DND-41 (cell line): ENCODE results near the gene STRADA.

Experiments
- ATAC-seq: fragments of 200-7000 bp; cut with Tn5 transposase; 3 replicates; pipeline ENCODE4 v1.9.1; 2021; ENCODE audit warnings: low read depth; ENCODE audit not compliant: insufficient read depth
- DNase-seq: peaks from one replicate; pipeline ENCODE4 v3.0.0-alpha.2; 2020
- H2AFZ ChIP-seq: 2 replicates; pipeline ENCODE4 v1.6.0; 2012; ENCODE audit warnings: low read depth, low read length
- H3K27ac ChIP-seq: 2 replicates; pipeline ENCODE4 v1.5.1; 2012; ENCODE audit warnings: low read length, inconsistent platforms
- H3K27me3 ChIP-seq: fragments of 200-600 bp; sonication (generic); 2 replicates; pipeline ENCODE4 v1.6.0; 2012; ENCODE audit warnings: low read length, mild to moderate bottlenecking, inconsistent platforms; ENCODE audit not compliant: insufficient read depth, poor library complexity
- H3K36me3 ChIP-seq: 2 replicates; pipeline ENCODE4 v1.5.1; 2012; ENCODE audit warnings: low read length, inconsistent platforms; ENCODE audit not compliant: insufficient read depth
- H3K4me1 ChIP-seq: 2 replicates; pipeline ENCODE4 v1.5.1; 2012; ENCODE audit warnings: mild to moderate bottlenecking, low read length; ENCODE audit not compliant: insufficient read depth
- H3K4me2 ChIP-seq: 2 replicates; pipeline ENCODE4 v1.6.0; 2012; ENCODE audit warnings: mild to moderate bottlenecking, moderate library complexity, low read length, inconsistent platforms; ENCODE audit not compliant: insufficient read depth
- H3K4me3 ChIP-seq, 2 experiments: fragments of 200-600 bp in 1 of 2; shearing (Covaris generic) in 1 of 2; 2 replicates each; pipeline ENCODE4 v1.5.1; 2012 to 2016; ENCODE audit warnings: inconsistent platforms in 2 of 2, low read length in 2 of 2, mild to moderate bottlenecking in 2 of 2, low read depth in 1 of 2, moderate library complexity in 1 of 2
- H3K79me2 ChIP-seq: 2 replicates; pipeline ENCODE4 v1.6.0; 2012; ENCODE audit warnings: low read length, inconsistent platforms; ENCODE audit not compliant: insufficient read depth
- H3K9ac ChIP-seq: 2 replicates; pipeline ENCODE4 v1.6.0; 2012; ENCODE audit warnings: low read depth, mild to moderate bottlenecking, inconsistent platforms, low read length, moderate library complexity
- H3K9me3 ChIP-seq: 2 replicates; pipeline ENCODE4 v1.5.1; 2012; ENCODE audit warnings: low read length, moderate library complexity, mild to moderate bottlenecking, inconsistent platforms; ENCODE audit not compliant: insufficient read depth, severe bottlenecking
- H4K20me1 ChIP-seq: 2 replicates; pipeline ENCODE4 v1.6.0; 2012; ENCODE audit warnings: low read length; ENCODE audit not compliant: insufficient read depth
- CTCF ChIP-seq: IDR thresholded peaks from 2 replicates; pipeline ENCODE4 v1.5.1; 2012; ENCODE audit warnings: borderline replicate concordance, low read length, moderate library complexity, mild to moderate bottlenecking; ENCODE audit not compliant: poor library complexity, severe bottlenecking; ENCODE audit errors: extremely low read depth
- EZH2 ChIP-seq: IDR thresholded peaks from 3 replicates; pipeline ENCODE4 v1.6.1; 2012; ENCODE audit warnings: borderline replicate concordance, low read depth, mild to moderate bottlenecking, moderate library complexity, low read length, inconsistent platforms; ENCODE audit not compliant: severe bottlenecking

STRADA gene

GRCh38 chr17:63665527-63666214 is 75.9 kb downstream of the STRADA start:
- TF ChIP-seq EZH2 = no peak
- TF ChIP-seq CTCF = no peak

GRCh38 chr17:63659850-63660249 is 81.7 kb downstream of the STRADA start:
- Histone ChIP-seq H3K79me2 (0 out of 2 replicates have a peak, but pooled peaks cover 2% of the 10 kb centered on the region), H3K9me3 (no peaks in the 10 kb centered on the region), H3K4me1 (no peaks in the 10 kb centered on the region), H3K4me2 (no peak overlapping the region), H3K27me3 (no peaks in the 10 kb centered on the region), H2AFZ (no peak overlapping the region), H3K9ac (no peak overlapping the region), H3K36me3 (peaks cover 73% of the 10 kb centered on the region), H4K20me1 (no peaks in the 10 kb centered on the region), H3K27ac (no peak overlapping the region), H3K4me3 (no peak overlapping the region)
- ATAC-seq = no peak
- DNase-seq = no peak
- TF ChIP-seq EZH2 (no peak), CTCF (no peak)

More at GRCh38 chr17:63665527-63666214, 75.9 kb downstream of the STRADA start:
- Histone ChIP-seq H3K4me1 (no peaks in the 10 kb centered on the region), H3K79me2 (no peaks in the 10 kb centered on the region; the same call in 1 of the 2 replicates), H3K4me3 (no peak overlapping the region), H3K36me3 (peaks cover 80% of the 10 kb centered on the region), H3K27me3 (no peaks in the 10 kb centered on the region), H3K9ac (no peak overlapping the region), H3K4me2 (no peak overlapping the region), H2AFZ (no peak overlapping the region), H3K9me3 (no peaks in the 10 kb centered on the region), H4K20me1 (no peaks in the 10 kb centered on the region), H3K27ac (no peak overlapping the region)
- DNase-seq = no peak
- ATAC-seq = no peak

GRCh38 chr17:63658366-63658765 is 83.2 kb downstream of the STRADA start:
- no peak for ATAC-seq
- H3K36me3 ChIP-seq = peaks cover 76% of the 10 kb centered on the region
- H2AFZ ChIP-seq = no peak overlapping the region
- no peaks in the 10 kb centered on the region for H4K20me1 ChIP-seq
- TF ChIP-seq EZH2 = no peak
- no peak for TF ChIP-seq CTCF
- H3K27me3 ChIP-seq = no peaks in the 10 kb centered on the region
- DNase-seq = no peak
- H3K9ac ChIP-seq = no peak overlapping the region
- H3K9me3 ChIP-seq = no peaks in the 10 kb centered on the region
- no peak overlapping the region for H3K27ac ChIP-seq
- H3K4me2 ChIP-seq = no peak overlapping the region
- no peaks in the 10 kb centered on the region for H3K4me1 ChIP-seq
- H3K79me2 ChIP-seq = 0 out of 2 replicates have a peak, but pooled peaks cover 2% of the 10 kb centered on the region
- H3K4me3 ChIP-seq = no peak overlapping the region
